Measurements from ENCODE around the gene MSL3B.

The MSL3B gene

DNA sequence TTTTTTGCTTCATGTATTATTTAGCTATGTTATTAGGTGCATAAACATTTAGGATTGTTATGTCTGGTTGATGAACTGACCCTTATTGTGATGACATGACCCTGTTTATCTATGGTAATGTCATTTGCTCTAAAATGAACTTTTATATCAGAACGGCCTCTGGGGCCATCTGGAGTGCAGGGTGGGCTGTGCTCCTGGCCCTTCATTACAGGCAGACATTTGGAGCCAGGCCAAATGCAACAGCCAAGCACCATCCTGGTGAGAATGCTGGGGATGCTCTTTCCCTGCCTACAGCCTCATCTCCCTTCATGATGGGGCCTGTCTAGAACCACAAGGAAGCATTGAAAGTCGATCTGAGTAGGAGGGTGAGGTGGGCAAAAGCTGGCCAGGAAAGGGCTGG lies 51.9 kb downstream of the MSL3B start:
- DNase-seq (ENCODE audit: low read depth, low spot score), result no peak
- TF ChIP-seq YY1 (IDR thresholded peaks at IDR 0.05; ENCODE audit: insufficient read depth, insufficient read length), result no peak
- TF ChIP-seq SUZ12 (IDR thresholded peaks at IDR 0.05; ENCODE audit: extremely low read depth, insufficient read depth, insufficient read length), result no peak
- no peak for TF ChIP-seq ZNF274 (IDR thresholded peaks at IDR 0.05; ENCODE audit: low read depth, low read length)
- Histone ChIP-seq H3K27me3 (ENCODE audit: insufficient read depth, insufficient read length) (peaks cover 2% of the 10 kb centered on the region), H3K36me3 (ENCODE audit: insufficient read depth, insufficient read length, low read length) (no peaks in the 10 kb centered on the region), H3K9ac (ENCODE audit: insufficient read length, low read depth) (no peak overlapping the region), H3K4me3 (ENCODE audit: insufficient read length, low read depth) (no peak overlapping the region), H3K4me1 (ENCODE audit: insufficient read depth, insufficient read length) (no peaks in the 10 kb centered on the region), H3K9me3 (ENCODE audit: insufficient read depth, low read length) (no peaks in the 10 kb centered on the region)

GRCh38 chr2:233815861-233816260 lies 52.3 kb downstream of the MSL3B start:
- no peak for DNase-seq (ENCODE audit: low read depth, low spot score)
- Histone ChIP-seq H3K9ac (ENCODE audit: insufficient read length, low read depth) (no peak overlapping the region), H3K4me1 (ENCODE audit: insufficient read depth, insufficient read length) (no peaks in the 10 kb centered on the region), H3K9me3 (ENCODE audit: insufficient read depth, low read length) (no peaks in the 10 kb centered on the region), H3K27me3 (ENCODE audit: insufficient read depth, insufficient read length) (peaks cover 2% of the 10 kb centered on the region), H3K36me3 (ENCODE audit: insufficient read depth, insufficient read length, low read length) (no peaks in the 10 kb centered on the region), H3K4me3 (ENCODE audit: insufficient read length, low read depth) (no peak overlapping the region)
- TF ChIP-seq YY1 (IDR thresholded peaks at IDR 0.05; ENCODE audit: insufficient read depth, insufficient read length), result no peak
- TF ChIP-seq SUZ12 (IDR thresholded peaks at IDR 0.05; ENCODE audit: extremely low read depth, insufficient read depth, insufficient read length), result no peak
- TF ChIP-seq ZNF274 (IDR thresholded peaks at IDR 0.05; ENCODE audit: low read depth, low read length), result no peak

All from NT2/D1 (cell line).